Small intestine (tissue), 7 donors: ENCODE measurements around the gene ELOVL7. TPM values are rescaled to one million over a fixed set of nuclear protein-coding genes. Genes with fewer than 3 reads are reported as not detected.
"Not testable (repeated sequence)": the region's sequence is repeated elsewhere in the genome, so short reads cannot be mapped to it uniquely, and the experiment has no call there.

Experiments
- DNase-seq, 2 donors: peaks; one replicate each; pipeline versions ENCODE4 v3.0.0 to v3.0.0-alpha.2; 2013
- FAIRE-seq: peaks from 2 replicates; lab custom pipeline; 2012; peaks lifted over from hg19 to GRCh38; lab: Jason Lieb, UNC
- H3K27ac ChIP-seq, 3 donors: one replicate each; pipeline ENCODE4 v1.5.1; 2013; ENCODE audit warnings: low read length in 2 of 3, mild to moderate bottlenecking in 2 of 3, control low read depth in 1 of 3, inconsistent platforms in 1 of 3, low read depth in 1 of 3, moderate library complexity in 1 of 3
- H3K27me3 ChIP-seq, 3 donors: one replicate each; pipeline ENCODE4 v1.6.1; 2013; ENCODE audit warnings: low read length in 3 of 3, inconsistent platforms in 1 of 3; ENCODE audit not compliant: control insufficient read depth in 3 of 3, insufficient read depth in 3 of 3
- H3K36me3 ChIP-seq, 3 donors: one replicate each; pipeline ENCODE4 v1.6.1; 2013; ENCODE audit warnings: low read length in 3 of 3, inconsistent platforms in 1 of 3, low read depth in 1 of 3, mild to moderate bottlenecking in 1 of 3, moderate library complexity in 1 of 3; ENCODE audit not compliant: control insufficient read depth in 3 of 3, insufficient read depth in 2 of 3
- H3K4me1 ChIP-seq, 3 donors: one replicate each; pipeline ENCODE4 v1.6.1; 2013; ENCODE audit warnings: low read length in 2 of 3, inconsistent platforms in 1 of 3, low read depth in 1 of 3, mild to moderate bottlenecking in 1 of 3, moderate library complexity in 1 of 3; ENCODE audit not compliant: control insufficient read depth in 3 of 3, insufficient read depth in 2 of 3
- H3K4me3 ChIP-seq, 3 donors: one replicate each; pipeline ENCODE4 v1.5.1; 2013; ENCODE audit warnings: low read length in 3 of 3, control low read depth in 1 of 3, inconsistent platforms in 1 of 3, low read depth in 1 of 3, mild to moderate bottlenecking in 1 of 3, moderate library complexity in 1 of 3
- H3K9me3 ChIP-seq, 2 donors: one replicate each; pipeline ENCODE4 v1.6.1; 2013; ENCODE audit warnings: low read depth in 1 of 2, low read length in 1 of 2; ENCODE audit not compliant: control insufficient read depth in 2 of 2, insufficient read depth in 1 of 2
- WGBS, 3 donors: extraction: QIAGEN DNeasy Blood & Tissue Kit; methylation state at CpG; one replicate each; pipeline ENCODE4 v1.1.7; 2013; 5-methylcytosine and 5-hydroxymethylcytosine counted together
- polyA plus RNA-seq, 4 donors: library from polyadenylated mRNA; stranded (reverse) in 3 of 4; unstranded in 1 of 4; fragments of 200-250 nt in 3 of 4; fragments of 120-200 nt in 1 of 4; gene quantifications; one replicate each; pipeline versions ENCODE4 v1.2.1 to v1.2.3, GENCODE V29; 2013
- donor health status: healthy with polysubstance abuse.
- donor health status: control.
- donor health status: control.
- donor health status: Bipolar disorder and iron deficiency.
- donor health status: healthy.

ELOVL7 gene
- polyA plus RNA-seq, 4 donors: 9.2 to 100 (median 20.2) TPM

- H3K4me1 ChIP-seq: no peaks in the 10 kb centered on the region
- 79 to 85% (median 82%) methylated on average over 4 of the region's 4 CpGs for WGBS, 3 donors
- no peak overlapping the region for H3K27ac ChIP-seq
- DNase-seq (no peak), FAIRE-seq (no peak)
- peaks cover 0 to 18% of the 10 kb centered on the region in 2 donors for H3K9me3 ChIP-seq
- peaks cover 0 to 10% (median 2%) of the 10 kb centered on the region in 3 donors for H3K36me3 ChIP-seq
- H3K4me3 ChIP-seq: no peak overlapping the region
- no peaks in the 10 kb centered on the region for H3K27me3 ChIP-seq
These were observed 105.6 kb downstream of the ELOVL7 start for GRCh38 chr5:60738461-60738860.

GRCh38 chr5:60730858-60731257 is 113.2 kb downstream of the ELOVL7 start:
- not testable (repeated sequence) for H3K27ac ChIP-seq, H3K36me3 ChIP-seq, H3K4me3 ChIP-seq, DNase-seq, H3K4me1 ChIP-seq, H3K27me3 ChIP-seq, H3K9me3 ChIP-seq, FAIRE-seq

- H3K4me1 ChIP-seq: no peaks in the 10 kb centered on the region
- FAIRE-seq: no peak
These were observed 116.9 kb downstream of the ELOVL7 start for GRCh38 chr5:60727033-60727679.

GRCh38 chr5:60724126-60724525 is 119.9 kb downstream of the ELOVL7 start:
- Histone ChIP-seq H3K4me3 (no peak overlapping the region), H3K36me3 (peaks cover 0 to 2% (median 0%) of the 10 kb centered on the region in 3 donors), H3K27me3 (no peaks in the 10 kb centered on the region), H3K9me3 (peaks cover 0 to 3% of the 10 kb centered on the region in 2 donors), H3K4me1 (no peaks in the 10 kb centered on the region), H3K27ac (no peak overlapping the region)
- WGBS, 3 donors: 73 to 87% (median 80%) methylated on average over 2 of the region's 2 CpGs
- no peak for DNase-seq
- no peak for FAIRE-seq

More at GRCh38 chr5:60727033-60727679, 116.9 kb downstream of the ELOVL7 start:
- H3K9me3 ChIP-seq: peaks cover 0 to 7% of the 10 kb centered on the region in 2 donors
- H3K27me3 ChIP-seq: no peaks in the 10 kb centered on the region
- no peak overlapping the region for H3K27ac ChIP-seq
- DNase-seq: no peak
- 89 to 96% (median 94%) methylated on average over 1 of the region's 1 CpG for WGBS, 3 donors
- H3K36me3 ChIP-seq: peaks cover 0 to 3% (median 0%) of the 10 kb centered on the region in 3 donors
- H3K4me3 ChIP-seq: no peak overlapping the region

- no peak overlapping the region for H3K4me3 ChIP-seq
- no peaks in the 10 kb centered on the region for H3K9me3 ChIP-seq
- DNase-seq (no peak), FAIRE-seq (no peak)
- H3K36me3 ChIP-seq: no peaks in the 10 kb centered on the region
- 75 to 76% (median 76%) methylated on average over 6 of the region's 6 CpGs for WGBS, 3 donors
- H3K27me3 ChIP-seq: no peaks in the 10 kb centered on the region
- H3K27ac ChIP-seq: no peak overlapping the region
- no peaks in the 10 kb centered on the region for H3K4me1 ChIP-seq
These were observed 121.7 kb downstream of the ELOVL7 start for GRCh38 chr5:60722416-60722815.

GRCh38 chr5:60719329-60719728 is 124.7 kb downstream of the ELOVL7 start:
- FAIRE-seq: no peak
- no peaks in the 10 kb centered on the region for H3K4me1 ChIP-seq
- H3K9me3 ChIP-seq: peaks cover 0 to 12% of the 10 kb centered on the region in 2 donors
- DNase-seq: no peak
- H3K4me3 ChIP-seq: no peak overlapping the region
- no peak overlapping the region for H3K27ac ChIP-seq
- H3K36me3 ChIP-seq: no peaks in the 10 kb centered on the region
- H3K27me3 ChIP-seq: no peaks in the 10 kb centered on the region

GRCh38 chr5:60718166-60718892 is 125.7 kb downstream of the ELOVL7 start:
- no peak for DNase-seq
- H3K27ac ChIP-seq: no peak overlapping the region
- H3K36me3 ChIP-seq: no peaks in the 10 kb centered on the region
- no peak for FAIRE-seq
- H3K4me3 ChIP-seq: no peak overlapping the region
- peaks cover 0 to 12% of the 10 kb centered on the region in 2 donors for H3K9me3 ChIP-seq
- H3K4me1 ChIP-seq: no peaks in the 10 kb centered on the region
- WGBS, 3 donors: 88 to 95% (median 91%) methylated on average over 3 of the region's 3 CpGs
- H3K27me3 ChIP-seq: no peaks in the 10 kb centered on the region

- not testable (repeated sequence) for DNase-seq, H3K27me3 ChIP-seq, H3K4me1 ChIP-seq, H3K36me3 ChIP-seq, H3K4me3 ChIP-seq, H3K27ac ChIP-seq, FAIRE-seq
- 47 to 89% (median 83%) methylated on average over 3 of the region's 3 CpGs for WGBS, 3 donors
- peaks cover 0 to 12% of the 10 kb centered on the region in 2 donors for H3K9me3 ChIP-seq
These were observed 128.7 kb downstream of the ELOVL7 start for GRCh38 chr5:60715201-60715928.
